Measurements from ENCODE around the gene CLCN4.

The CLCN4 gene

GRCh38 chrX:10156199-10157031, at the start of gene CLCN4:
TSS of gene CLCN4 (plus strand) at chrX:10156975. CDS start at chrX:10185033, 28,058 bp downstream.
- DNase-seq (ENCODE audit: low read depth in 2 of 2): no peak

GRCh38 chrX:10107483-10107882, 49.3 kb upstream of the CLCN4 start:
- DNase-seq (ENCODE audit: low read depth in 2 of 2): no peak

DNA sequence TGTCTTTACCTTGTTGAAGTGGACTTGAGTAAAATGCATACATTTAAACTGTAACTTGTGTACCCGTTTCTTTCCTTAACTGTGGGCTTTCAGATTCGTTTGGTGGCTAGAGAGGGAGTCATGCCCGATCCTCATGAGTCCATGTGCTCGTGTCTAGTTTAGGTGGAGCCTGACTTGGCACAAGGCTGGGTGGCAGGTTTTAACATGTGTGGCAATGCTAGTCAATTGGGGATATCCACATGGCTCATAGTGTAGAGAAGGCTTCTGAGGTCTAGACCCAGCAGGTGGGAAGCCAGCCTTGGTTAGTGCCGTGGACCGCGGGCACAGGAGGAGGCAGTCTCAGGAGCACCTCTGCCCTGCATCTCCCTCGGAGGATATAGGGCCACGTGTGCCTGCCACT, 48.5 kb upstream of the CLCN4 start:
- DNase-seq (ENCODE audit: low read depth in 2 of 2): no peak

DNA sequence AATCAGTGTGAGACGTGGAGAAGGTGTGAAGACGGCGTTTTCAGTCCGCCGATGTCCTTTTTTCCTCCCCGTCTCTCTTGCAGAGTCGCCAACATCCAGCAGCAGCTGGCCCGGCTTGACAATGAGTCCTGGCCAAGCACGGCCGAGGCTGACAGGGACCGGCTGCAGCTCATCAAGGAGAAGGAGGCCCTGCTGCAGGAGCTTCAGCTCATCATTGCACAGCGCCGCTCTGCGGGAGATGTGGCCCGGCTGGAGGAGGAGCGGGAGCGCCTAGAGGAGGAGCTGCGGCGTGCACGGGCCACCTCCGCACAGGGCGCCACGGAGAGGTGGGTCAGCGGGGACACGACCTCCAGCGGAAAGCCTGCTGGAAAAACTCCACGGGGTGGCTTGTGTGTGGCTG, 47.1 kb upstream of the CLCN4 start:
- DNase-seq (ENCODE audit: low read depth in 2 of 2): no peak

GRCh38 chrX:10110316-10110935, 46.3 kb upstream of the CLCN4 start:
- no peak for DNase-seq (ENCODE audit: low read depth in 2 of 2)

- DNase-seq (ENCODE audit: low read depth in 2 of 2): peak; percentile 19 to 41
Observed at GRCh38 chrX:10110984-10111363, 45.8 kb upstream of the CLCN4 start.

DNA sequence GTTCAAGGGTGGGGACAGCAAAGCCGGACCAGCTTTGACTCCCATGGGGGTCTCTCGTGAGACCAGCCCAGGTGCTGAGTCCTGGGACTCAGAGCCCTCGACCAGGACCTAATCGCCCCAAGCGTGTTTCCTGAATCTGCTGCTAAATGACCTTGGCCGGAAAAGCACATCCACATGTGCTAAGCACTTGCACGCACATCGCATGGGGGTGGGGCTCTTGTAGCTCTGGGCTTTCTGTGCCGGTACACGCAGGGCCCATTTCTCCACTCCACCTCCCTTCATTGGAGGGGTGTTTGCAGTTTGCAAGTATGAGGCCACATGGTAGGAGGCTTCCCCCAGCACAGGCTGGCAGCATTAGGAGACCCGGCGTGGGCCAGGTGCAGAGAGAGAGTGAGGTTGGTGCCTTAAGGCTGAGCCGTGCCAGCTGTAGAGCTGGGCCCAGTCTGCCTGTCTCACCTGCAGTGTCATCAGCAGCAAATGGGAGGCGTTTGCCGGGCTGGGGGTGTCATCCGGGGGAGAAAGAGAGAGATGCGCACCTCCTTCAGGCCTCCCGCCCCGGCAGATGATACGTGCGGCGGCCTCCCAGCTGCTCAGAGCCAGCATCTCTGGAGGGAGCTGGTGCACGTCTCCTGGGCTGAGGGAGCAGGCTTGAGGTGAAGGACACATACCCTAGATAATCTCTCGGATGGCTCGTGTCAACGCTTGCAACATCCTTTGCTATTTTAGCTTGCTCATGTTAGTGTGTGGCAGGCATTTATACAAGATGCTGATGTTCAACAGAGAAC, 45.2 kb upstream of the CLCN4 start:
- peak; percentile 14 to 38 for DNase-seq (ENCODE audit: low read depth in 2 of 2)

GRCh38 chrX:10112510-10112909, 44.3 kb upstream of the CLCN4 start:
- no peak for DNase-seq (ENCODE audit: low read depth in 2 of 2)

GRCh38 chrX:10115082-10115481, 41.7 kb upstream of the CLCN4 start:
- no peak for DNase-seq (ENCODE audit: low read depth in 2 of 2)

GRCh38 chrX:10117301-10117700, 39.5 kb upstream of the CLCN4 start:
- no peak for DNase-seq (ENCODE audit: low read depth in 2 of 2)

DNA sequence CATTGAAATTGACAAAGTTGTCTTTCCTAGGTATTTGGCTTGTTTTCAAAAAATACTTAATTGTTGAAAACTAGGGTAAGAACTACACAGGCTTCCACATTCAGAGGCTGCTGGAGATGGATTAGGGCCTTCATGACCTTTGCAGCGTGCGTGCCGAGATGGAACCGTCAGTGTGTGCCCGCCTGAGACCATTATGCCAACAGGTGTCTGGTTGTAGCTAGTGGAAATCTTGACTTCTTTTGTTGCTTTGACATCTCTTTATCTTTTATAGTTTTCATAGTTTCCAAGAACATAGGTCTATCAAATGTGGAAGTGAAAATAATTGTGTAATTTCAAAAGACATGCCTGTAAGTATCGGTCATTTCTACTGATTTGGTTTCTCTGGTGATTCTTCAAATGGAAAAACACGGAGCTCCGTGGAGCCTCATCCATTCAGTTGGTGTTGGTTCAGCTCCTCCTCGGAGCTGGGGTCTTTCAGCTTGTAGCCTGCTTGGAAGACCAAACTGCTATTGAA, 38.9 kb upstream of the CLCN4 start:
- DNase-seq (ENCODE audit: low read depth in 2 of 2): no peak

DNA sequence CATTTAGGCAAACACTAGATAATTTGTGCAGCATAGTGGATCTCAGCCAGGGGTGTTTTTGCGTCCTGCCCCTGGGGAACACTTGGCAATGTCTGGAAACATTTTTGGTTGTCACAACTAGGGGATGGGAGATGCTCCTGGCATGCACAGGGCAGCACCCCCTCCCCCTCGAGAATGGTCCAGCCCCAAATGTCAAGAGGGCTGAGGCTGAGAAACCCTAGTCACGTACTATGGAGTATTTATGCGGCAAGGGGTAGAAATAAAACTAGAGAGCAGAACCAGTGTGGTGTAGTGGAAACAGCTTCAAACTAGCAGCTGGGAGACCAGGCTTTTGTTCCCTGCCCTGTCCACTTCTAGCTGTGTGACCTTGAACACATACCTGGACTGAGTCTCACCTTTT, 38.2 kb upstream of the CLCN4 start:
- no peak for DNase-seq (ENCODE audit: low read depth in 2 of 2)

GRCh38 chrX:10119399-10119990, 37.3 kb upstream of the CLCN4 start:
- peak; percentile 25 to 34 for DNase-seq (ENCODE audit: low read depth in 2 of 2)

DNA sequence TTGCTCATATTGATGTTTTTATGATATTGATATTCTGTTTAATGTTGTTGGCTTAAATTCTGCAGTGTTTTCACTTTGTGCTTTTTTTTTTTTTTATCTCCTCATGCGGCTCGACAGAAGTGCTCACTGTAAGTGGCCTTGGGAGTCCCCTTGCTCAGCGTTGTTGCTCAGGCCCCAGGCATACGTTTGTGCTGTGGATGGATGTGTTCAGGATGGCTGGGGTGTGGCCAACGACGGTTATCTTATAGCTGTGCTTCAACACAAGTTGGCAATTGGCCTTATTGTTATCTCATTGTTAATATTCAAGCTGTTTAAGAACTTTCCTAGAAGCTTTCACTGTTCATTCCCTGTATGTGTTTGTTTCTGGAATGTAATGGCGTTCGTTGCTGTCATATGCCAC, 36.4 kb upstream of the CLCN4 start:
- no peak for DNase-seq (ENCODE audit: low read depth in 2 of 2)

DNA sequence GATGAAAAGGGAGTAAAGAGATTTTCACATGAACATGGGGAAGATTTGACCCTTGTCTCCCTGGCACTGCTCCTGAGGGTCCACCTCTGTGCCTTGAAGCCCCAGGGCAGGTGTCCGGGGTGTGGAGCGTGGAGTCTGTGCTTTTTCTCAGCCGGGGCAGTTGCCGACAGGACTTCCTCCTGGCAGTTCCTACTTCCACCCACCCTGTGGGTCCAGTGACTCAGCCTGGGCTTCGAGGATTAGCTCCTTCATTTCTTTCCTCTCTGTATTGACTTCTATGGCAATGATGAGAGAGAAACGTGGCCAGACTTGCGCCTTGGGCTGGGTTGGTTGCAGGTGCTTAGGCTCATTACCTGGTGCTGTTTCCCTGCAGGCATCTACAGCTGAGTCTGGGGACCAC, 35.9 kb upstream of the CLCN4 start:
- DNase-seq (ENCODE audit: low read depth in 2 of 2): no peak

DNA sequence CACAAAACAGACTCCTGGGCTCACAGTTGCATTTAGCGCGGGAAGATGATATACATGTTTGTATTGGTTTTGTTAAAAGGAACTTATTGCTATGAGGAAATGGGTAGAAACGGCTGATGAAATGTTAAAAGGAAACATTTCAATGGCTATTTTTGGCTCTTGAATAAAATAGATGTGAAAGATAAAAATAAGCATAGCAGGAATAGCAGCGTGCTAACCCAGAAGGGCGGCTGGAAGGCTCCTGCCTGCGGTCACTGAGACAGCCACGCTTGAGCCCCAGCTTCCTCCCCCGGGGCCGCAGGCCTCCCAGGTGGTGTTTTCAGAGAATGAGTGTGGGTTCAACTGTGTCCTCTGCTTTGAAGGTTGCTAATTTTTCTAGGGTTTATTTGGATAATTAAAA, 35.0 kb upstream of the CLCN4 start:
- DNase-seq (ENCODE audit: low read depth in 2 of 2): no peak

DNA sequence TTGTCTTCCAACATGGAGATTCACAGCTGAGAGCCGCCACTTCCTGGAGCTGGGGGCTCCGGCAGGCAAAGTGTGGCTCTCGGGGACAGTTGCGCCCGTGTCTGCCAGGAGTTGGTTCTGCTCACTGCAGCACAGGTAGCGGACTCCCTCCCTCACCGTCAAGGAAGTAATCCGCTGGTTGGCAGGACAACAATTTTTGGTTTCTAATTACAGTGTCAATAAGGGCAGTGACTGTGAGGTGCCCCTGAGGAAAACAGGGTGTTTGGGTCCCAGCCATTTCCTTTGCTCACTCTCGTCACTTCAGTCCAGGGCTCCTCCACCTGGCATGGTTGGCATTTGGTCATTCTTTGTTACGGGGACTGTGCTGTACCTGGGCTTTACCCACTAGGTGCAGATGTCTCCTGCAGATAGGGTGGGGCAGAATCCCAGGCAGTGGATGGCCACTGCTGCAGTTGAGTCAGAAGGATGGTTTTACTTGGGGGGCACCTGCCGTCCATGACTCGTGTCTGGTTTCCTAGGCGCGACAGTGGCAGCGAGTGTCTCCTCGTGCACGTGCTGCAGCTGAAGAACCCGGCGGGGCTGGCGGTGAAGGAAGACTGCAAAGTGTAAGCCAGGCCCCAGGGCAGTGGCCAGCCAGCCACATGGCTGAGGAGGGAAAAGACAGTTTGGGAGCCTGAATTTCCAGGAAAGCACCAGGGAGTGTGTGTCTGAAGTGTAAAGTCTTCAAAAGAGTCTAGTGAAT, 32.1 kb upstream of the CLCN4 start:
- DNase-seq (ENCODE audit: low read depth in 2 of 2): no peak

DNA sequence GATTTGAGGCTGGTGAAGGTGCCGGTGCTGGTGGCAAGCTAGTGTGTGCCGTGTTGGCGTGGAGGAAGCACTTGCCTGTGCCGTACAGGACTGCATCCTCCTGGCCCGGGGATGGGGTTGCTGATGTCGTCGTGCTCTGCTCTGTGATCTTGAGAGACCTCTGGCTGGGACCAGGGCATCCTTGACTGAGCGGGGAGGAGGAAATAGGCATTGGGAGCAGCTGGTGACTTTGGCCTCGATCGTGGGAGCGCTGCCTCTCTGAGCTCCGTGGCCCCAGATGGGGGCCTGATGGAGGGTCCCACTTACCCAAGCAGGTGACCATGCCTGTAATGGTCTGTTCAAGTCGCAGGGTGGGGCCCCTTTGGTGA, 31.5 kb upstream of the CLCN4 start:
- no peak for DNase-seq (ENCODE audit: low read depth in 2 of 2)

GRCh38 chrX:10126044-10126443, 30.7 kb upstream of the CLCN4 start:
- DNase-seq (ENCODE audit: low read depth in 2 of 2): no peak

- DNase-seq (ENCODE audit: low read depth in 2 of 2): no peak
Observed at GRCh38 chrX:10126834-10127233, 29.9 kb upstream of the CLCN4 start.

GRCh38 chrX:10128386-10128785, 28.4 kb upstream of the CLCN4 start:
- no peak for DNase-seq (ENCODE audit: low read depth in 2 of 2)
